Right forelimb (tissue), 1 donor: ENCODE results near the gene ZCCHC8.
A peak's percentile ranks its signal among the peaks of the same experiment; 100 is the strongest.
"Not testable (repeated sequence)": the region's sequence is repeated elsewhere in the genome, so short reads cannot be mapped to it uniquely, and the experiment has no call there.

ENCODE experiments used
- DNase-seq: peaks from one replicate; pipeline ENCODE4 v3.0.0-alpha.2; 2018

ZCCHC8 gene

DNA sequence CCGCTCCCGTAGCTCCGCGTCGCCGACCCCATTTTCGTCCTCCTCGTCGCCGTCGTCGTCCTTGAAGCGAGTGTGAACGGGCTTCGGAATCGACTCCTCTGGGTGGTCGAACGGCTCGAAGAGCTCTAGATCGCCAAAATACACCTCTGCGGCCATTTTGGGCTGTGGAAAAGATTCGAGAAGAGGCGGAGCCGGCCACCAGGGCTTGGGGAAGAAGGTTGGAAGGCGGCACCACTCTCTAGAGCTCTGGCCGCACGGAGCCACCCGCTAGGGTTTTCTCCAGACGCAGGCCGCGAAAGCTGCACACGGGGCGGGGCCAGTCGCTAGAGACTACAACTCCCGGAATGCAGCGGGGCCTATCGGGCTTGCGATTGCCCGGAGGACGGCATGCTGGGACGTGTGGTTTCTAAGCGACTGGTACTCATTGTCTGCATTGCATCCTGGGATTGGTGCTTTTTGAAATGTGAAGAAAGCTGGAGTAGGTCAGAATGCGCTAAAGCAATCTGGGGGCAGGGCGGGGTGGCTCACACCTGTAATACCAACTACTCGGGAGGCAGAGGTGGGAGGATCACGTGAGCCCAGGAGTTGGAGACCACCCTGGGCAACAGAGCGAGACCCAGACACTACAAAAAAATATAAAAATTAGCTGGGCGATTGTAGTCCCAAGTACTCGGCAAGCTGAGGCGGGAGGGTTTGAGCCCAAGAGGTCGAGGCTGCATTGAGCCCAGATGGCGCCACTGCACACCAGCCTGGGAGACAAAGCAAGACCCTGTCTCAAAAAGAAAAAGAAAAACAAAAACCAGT is at the start of gene ZCCHC8:
Gene ZCCHC8, minus strand, starts transcription at position 248 of the 804 bp plus-strand sequence. Its CDS starts 92 bp downstream, at position 156.
- DNase-seq = peak; percentile 97

DNA sequence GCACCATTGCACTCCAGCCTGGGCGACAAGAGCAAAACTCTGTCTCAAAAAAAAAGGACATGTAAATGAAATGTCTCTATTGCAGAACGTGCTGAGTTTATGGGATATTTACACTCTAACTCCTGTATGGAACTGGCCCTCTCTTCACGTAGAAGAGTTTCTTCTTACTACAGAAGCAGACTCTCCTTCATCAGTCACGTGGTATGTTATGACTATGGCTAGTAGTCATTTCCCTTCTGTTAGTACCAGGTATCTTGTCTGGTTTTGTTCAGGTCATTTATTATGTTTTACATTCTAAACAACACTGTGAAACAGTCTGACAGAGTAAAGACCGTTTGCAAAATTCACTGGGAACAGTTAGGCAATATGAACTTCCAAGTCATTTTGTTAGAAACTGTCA is 46.6 kb upstream of the ZCCHC8 start:
- DNase-seq = no peak

DNA sequence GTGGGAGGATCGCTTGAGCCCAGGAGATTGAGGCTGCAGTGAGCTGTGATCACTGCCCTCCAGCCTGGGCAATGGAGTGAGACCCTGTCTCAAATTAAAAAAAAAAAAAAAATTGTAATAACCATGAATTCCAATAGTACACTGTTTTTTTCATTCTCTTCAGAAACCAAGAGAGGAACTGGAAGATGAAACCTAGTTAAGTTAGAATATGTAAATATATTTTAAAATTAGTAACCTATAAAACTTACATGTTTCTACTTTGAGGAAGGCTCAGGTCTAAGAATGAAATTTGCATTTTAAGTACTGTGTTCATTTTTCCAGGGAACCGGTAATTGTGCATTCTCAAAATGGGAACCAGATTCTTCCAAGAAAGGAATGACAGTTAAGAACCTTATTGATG is 45.1 kb upstream of the ZCCHC8 start:
- DNase-seq = no peak

DNA sequence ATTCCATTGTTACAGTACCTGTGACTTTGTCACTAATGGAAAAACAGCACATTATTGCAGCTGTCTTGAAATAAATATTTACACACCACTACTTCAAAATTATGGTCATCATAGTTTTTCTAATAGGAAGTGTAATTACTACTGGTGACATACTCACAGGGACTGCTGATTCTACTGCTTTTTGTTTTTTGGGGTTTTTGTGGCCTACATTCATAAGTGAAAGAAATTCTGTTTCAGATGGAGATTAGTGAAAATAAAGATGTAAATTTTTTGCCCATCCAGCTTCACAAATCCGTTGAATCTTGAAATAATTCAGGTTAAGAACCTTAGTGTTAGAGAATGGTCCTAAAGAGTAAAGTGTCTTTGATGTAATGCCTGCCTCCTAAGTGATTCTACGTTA is 43.8 kb upstream of the ZCCHC8 start:
- DNase-seq = no peak

DNA sequence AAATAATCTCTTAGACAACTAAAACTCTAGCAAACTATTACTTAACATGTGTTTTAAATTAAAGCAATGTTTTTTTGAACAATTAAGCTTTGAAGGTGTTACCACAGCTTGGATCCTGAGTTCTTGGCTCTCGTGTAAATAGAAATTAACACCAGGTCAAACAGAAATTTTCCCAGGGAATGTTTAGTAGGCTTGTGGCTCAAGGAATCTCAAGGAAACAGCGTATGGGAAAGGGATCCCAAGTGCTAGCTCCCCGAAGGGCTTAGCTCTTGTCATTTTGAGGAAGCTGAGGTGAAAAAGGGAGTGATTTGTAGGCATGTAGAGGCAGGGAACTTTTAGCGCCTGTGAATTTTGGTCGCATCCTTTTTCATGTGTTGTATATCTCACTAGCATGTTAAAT is 37.8 kb upstream of the ZCCHC8 start:
- DNase-seq = no peak

DNA sequence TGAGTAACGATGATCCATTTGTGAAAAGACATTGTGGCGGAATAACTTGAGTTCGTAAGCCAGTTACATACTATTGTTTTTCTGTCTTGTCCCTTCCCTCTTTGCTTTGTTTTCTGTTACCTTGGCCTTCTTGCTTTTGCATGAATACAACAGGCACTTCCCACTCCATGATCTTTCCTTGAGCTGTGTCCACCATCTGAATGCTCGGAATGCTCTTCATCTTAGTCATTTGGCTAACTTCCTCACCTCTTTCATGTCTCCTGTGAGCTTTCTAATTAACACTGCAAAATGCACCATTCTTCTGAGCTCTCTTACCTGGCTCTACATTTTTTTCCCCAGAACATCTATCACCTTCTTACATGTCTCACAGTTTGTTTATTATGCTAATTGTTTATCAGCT is 36.3 kb upstream of the ZCCHC8 start:
- no peak for DNase-seq

DNA sequence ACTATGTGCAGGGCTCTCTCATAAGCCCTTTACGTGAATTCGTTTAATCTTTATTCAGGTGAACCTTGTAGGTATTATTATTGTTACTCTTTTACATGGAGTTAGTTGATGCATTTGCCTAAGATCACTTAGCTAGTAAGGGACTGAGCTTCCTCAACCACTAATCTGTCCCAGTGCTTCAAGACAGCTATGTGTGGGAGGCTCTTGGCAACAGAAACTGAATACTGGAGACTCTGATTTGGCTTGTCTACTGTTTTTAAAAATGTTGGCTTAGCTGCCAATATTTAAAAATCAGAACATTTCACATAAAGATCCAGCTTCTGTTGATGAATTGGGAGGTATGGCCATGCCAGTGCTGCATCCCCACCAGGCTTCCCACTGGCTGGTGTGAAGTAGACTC is 33.1 kb upstream of the ZCCHC8 start:
- DNase-seq = no peak

DNA sequence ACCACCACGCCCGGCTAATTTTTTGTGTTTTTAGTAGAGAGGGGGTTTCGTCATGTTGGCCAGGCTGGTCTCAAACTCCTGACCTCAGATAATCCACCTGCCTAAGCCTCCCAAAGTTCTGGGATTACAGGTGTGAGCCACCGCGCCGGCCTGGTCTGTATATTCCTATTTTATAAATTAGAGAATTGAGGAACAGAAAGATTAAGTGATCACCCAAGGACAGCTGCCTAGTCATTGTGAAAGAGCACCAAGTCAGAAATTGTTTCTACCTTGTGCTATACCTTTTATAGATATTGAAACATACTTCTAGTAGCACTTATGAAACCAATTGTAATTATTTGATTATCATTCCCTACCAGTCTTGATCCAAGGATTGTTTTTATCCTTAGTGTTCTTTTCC is 28.3 kb upstream of the ZCCHC8 start:
- DNase-seq = no peak

DNA sequence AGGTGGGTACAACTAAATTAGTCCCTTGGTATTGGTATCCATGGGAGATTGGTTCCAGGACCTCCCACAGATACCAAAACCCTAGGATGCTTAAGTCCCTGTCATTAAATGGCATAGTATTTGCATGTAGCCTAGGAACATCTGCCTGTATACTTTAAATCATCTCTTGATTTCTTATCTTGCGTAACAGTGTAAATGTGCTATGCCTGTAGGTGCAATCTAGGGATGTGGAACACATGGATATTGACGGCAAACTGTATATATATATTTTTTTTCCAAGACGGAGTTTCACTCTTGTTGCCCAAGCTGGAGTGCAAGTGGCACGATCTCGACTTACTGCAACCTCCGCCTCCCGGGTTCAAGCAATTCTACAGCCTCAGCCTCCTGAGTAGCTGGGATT is 27.9 kb upstream of the ZCCHC8 start:
- DNase-seq = no peak

DNA sequence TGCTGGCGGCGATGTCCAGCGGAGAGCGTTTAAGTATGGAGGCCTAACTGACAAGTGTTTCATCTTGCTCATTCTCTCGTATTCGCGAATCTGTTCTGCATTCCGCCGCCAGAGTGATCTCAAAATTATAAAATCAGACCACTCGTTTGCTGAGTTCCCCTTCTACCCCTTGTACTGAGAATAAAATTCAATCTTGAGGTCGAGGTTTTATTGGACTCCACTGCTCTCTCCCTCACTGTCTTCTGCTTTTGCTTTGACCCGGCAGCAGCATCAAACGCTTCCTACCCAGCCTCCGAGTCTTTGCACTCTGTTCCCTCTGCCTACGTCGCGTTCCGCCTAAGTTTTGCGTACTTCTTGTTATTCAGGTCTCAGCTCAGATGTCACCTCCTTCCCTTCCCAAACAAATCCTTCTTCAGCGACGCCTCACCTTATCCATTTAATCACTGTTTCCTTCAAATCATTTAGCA is 26.8 kb upstream of the ZCCHC8 start:
- no peak for DNase-seq

DNA sequence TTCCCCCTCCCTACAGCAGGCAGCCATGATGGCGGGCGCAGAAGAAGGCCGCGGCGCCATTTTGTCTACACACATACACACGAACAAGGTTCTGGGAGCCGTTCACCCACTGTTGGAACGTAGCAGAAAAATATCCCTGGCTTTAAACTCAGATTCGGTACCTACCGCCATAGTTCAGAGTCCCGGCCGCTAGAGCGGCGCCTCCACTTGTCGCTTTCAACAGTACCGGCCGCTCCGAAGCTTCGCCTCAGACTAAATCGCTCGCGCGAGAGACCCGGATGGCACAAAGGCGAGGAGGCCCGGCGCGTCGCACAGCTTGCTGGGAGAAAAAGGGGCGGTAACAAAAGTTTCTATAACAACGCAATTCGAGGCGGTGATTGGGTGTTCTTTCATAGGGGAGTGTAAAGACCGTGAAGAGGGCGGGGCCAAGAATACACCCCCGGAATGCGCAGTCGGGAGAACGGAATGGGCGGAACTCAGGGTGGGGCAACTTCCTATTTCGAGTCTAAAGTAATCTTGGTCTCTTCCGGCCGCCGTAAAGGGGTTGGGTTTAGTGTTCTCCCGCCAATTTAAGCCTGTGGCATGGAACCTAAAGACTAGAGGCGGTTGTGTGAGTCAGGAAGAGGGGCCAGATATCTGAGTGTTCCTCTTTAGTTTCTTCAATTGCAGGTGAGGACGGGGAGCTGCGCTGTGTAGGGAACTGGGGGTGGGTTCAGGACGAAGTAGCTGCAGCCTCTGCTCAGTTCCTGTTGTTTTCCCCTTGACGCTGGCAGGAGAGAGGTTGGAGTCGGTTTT is 26.1 kb upstream of the ZCCHC8 start, which contains the start of the genes KNTC1 and RSRC2:
Gene KNTC1, plus strand, starts transcription at position 567 of the 795 bp plus-strand sequence. CDS start 2,815 bp downstream, outside the sequence.
Gene RSRC2, minus strand, starts transcription at position 254 of the 795 bp plus-strand sequence. Its CDS starts 83 bp downstream, at position 171.
- DNase-seq = peak; percentile 98

DNA sequence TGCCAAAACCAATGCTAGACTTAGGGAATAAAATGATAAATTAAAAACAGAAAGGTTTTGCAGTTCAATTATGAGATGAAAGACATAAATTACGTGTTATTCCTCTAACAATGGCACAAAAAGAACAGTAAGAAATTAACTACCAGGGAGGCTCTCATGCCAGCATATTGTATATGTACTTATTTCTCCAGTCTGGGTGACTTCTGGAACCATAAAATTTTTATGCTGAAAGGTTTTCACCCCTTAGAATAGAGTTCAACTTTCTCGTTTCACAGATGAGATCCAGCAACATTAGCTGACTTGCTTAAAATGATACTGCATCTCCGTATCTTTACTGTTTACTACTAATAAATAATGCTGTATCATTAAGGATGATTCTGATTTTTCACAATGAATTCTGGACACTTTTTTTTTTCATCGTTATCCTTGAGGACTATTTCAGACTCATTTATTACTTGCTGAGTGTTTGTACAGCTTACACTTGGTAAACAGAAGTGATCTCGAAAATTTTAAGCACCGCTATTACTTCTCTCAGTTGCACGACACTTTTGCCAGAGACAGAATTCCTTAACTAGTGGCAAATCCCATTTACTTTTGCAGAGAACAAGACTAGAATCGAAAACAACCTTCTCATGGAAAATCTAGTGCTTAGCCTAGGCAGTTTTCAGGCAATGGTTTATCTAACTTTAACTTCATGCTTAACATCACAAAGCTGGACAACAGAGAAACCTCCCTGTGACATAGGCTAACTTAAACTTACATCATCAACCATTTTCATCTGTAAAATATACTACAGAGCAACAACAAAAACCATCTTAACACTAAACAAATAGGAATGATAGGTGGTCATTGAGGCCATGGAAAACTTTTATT is 23.4 kb upstream of the ZCCHC8 start:
- DNase-seq = no peak

DNA sequence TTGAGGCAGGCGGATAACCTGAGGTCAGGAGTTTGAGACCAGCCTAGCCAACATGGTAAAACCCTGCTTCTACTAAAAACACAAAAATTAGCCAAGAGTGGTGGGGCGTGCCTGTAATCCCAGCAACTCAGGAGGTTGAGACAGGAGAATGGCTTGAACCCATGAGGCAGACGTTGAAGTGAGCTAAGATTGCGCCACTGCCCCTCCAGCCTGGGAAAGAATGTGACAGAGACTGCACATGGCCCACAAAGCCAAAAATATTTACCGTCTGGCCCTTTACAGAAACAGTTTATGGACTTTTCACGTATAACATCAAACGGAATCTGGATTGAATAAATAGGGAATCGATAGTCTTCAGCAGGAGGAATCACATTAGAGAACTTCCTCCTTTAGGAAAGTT is 22.5 kb upstream of the ZCCHC8 start:
- no peak for DNase-seq

DNA sequence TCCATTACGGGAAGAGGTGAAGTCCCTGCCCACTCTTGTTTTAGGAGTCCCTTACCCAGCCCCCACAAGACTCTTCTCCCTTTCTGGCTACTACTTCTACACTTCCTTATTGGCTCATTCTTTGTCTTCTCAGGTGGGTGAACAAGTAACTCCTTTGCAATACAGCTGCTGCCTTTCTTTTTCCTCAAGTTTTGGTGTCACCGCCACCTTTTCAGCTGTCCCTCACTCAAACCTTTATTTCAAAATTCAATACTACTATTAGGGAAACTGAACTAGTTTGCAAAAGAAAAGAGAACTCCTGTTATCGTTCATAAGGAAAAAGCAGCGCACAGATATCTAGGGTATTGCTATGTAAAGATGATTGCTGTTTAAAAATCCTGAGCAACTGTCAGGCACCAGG is 19.9 kb upstream of the ZCCHC8 start:
- DNase-seq = no peak

DNA sequence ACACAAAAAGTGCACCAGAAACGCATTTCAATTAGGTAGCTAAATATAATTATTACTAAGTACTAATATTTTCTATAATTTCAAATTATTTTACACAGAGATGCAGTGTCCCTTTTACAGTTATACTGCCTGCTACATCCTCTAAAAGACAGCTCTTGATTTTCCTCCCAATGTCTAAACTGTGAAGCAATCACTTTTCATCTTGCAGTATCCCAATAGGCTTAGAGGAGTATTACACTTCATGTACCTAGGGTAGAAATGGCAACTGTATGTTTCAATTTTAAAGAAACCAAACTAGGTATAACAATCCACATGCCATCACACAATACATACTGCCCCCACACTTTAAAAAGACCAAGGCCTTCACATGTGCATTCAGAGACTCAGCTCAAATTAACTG is 18.7 kb upstream of the ZCCHC8 start:
- no peak for DNase-seq

DNA sequence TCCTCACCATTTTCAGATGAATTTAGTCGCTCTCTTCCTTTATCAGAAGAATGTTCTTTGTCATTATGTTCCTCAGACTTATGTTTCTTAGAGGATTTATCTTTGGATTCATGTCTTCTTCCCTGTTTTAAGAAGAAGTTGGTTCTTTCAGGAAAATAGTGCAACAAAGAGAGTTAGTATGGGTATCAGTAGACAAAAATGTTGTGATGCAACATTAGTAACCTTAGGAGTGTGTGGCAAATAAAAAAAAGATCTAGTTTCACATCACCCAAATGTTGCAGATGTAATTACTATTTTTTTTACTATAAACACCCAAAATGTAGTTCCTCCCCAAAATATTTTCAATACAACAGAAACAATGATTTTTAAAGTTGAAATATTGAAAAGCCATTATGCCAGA is 18.2 kb upstream of the ZCCHC8 start:
- no peak for DNase-seq

DNA sequence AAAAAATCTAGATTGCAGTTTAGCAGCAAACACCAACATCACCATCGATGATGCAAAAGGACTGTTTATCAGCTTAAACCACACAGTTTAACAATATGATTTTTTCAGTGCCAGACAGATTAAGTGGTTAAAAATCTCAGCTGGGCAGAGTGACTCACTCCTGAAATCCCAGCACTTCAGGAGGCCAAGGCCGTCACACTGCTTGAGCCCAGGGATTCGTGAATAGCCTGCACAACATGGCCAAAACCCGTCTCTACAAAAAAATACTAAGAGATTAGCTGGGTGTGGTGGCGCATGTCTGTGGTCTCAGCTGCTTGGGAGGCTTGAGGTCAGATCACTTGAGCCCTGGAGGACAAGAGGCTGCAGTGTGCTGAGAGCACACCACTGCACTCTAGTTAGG is 17.1 kb upstream of the ZCCHC8 start:
- DNase-seq = no peak

DNA sequence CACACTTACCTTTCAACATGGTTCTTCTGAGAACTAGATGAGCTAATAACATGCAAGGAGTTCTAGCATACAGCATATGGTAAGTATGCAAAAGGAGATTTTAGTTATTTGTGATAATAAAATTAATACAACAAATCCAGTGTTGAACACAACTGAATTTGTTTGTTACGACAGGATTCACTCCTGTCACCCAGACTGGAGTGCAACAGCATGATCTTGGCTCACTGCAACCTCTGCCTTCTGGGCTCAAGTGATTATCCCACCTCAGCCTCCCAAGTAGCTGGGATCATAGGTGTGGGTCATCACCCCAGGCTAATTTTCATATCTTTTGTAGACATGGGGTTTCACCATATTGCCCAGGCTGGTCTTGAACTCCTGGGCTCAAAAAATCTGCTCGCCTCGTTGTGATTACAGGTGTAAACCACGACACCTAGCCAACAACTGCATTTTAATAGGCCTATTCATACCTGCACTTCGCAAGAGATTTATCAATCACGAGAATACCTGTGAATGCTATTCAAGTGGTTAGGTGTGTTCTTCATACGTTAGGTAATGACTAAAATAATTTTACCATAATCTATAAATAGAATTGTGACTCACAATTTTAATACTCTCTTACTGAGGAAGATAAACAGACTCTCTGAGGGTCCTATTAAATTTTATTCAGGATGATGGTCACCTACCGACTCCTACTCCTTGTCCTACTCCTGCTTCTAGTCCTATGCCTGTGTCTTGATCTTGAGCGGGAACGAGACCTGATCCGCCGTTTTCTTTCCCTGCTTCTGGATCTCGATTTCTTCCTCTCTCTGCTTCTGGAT is 16.0 kb upstream of the ZCCHC8 start:
- DNase-seq = no peak

DNA sequence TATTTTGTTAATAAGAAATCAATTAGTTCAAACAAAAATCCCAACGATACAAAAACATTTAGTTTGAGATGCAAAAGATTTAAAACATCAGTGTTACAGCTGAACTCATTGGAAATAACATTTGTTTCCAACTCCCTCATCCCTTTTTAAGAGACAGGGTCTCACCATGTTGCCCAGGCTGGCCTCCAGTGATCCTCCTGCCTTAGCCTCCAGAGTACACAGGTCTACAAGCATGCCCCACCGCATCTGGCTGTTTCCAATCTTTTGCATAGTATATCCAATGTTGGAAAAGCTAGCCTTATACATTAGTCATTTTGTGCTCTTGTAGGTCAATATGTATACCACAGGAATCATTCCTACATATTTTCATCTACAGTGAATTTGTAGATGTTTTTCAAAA is 14.5 kb upstream of the ZCCHC8 start:
- DNase-seq = no peak

DNA sequence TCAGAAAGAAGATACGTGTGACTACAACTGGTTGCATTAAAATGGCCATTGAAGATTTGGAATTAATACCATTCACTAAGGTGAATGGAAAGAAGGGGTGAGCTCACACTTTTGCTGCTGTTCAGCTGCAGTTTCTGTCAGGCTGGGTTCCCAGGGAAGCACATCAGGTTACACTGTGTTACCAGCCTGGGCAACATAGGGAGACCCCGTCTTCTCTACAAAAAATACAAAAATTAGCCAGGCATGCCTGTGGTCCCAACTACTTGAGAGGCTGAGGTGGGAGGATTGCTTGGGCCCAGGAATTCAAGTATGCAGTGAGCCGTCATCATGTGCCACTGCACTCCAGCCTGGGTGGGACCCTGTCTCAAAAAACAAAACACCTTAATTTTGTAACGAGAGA is 12.9 kb upstream of the ZCCHC8 start:
- DNase-seq = no peak

DNA sequence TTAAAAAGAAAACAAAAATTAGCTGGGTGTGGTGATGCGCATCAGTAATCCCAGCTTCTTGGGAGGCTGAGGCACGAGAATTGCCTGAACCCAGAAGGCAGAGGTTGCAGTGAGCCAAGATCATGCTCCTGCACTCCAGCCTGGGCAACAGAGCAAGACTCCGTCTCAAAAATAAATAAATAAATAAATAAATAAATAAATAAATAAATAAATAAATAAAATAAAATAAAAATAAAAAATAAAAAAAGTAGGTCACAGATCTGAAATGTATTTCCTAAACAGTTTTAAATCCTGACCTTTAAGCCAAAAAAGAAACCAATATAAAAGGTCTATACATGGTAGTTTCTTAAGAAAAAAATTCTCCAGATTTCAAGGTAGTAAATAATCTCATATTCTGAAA is 12.3 kb upstream of the ZCCHC8 start:
- not testable (repeated sequence) for DNase-seq

DNA sequence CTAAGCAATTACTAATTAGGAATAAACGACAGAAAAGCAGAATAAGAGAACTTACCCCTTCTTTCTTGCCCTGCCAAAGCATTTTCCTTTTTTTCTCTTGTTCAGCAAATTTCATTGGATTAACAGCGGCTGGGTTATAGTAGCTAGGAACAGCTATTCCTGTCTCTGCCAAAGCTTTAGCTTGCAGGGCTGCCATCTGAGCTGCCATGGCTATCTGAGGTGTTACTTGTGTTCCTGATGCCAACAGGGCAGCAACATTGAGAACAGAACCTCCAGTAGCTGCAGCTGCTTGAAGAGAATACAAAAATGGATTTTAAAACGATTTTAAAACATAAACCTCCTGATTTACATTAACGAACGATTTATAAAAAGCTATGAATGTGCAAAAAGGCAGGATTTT is 7.4 kb upstream of the ZCCHC8 start:
- DNase-seq = no peak
